ENCODE data around the gene SLC43A1. TPM values are rescaled to one million over a fixed set of nuclear protein-coding genes. Genes with fewer than 3 reads are reported as not detected.

SLC43A1 gene
- total and polyA plus RNA-seq, 2 of the 4 experiments (the other 2 are of a cell fraction): 10.0 to 17.0 TPM

- Histone ChIP-seq H2AFZ (replicated peaks; ENCODE audit: low read length, poor library complexity) (peak overlapping the region; percentile 84), H3K36me3 (ENCODE audit: control insufficient read depth, insufficient read depth, low read length) (no peaks in the 10 kb centered on the region), H3K9me3 (ENCODE audit: control insufficient read depth, insufficient read depth, low read length) (no peaks in the 10 kb centered on the region), H2AK9ac (replicated peaks; ENCODE audit: low read depth, low read length, poor library complexity) (peak overlapping the region; percentile 30), H2BK120ac (ENCODE audit: low read depth, low read length) (no peak overlapping the region), H3K4me1 (ENCODE audit: control insufficient read depth, insufficient read depth, low read length) (no peaks in the 10 kb centered on the region), H3K23ac (ENCODE audit: low read depth, low read length) (no peak overlapping the region), H3K56ac (ENCODE audit: extremely low read depth, insufficient read depth, low read length) (no peak overlapping the region), H3K27me3 (ENCODE audit: control insufficient read depth, insufficient read depth, low read length) (peaks cover 37% of the 10 kb centered on the region), H3K27ac (ENCODE audit: insufficient read depth, low read length) (no peak overlapping the region), H2BK20ac (ENCODE audit: low read depth, low read length) (no peak overlapping the region), H4K20me1 (ENCODE audit: insufficient read depth, low read length) (no peaks in the 10 kb centered on the region; the same call in 1 of the 2 replicates), H2BK15ac (ENCODE audit: low read depth, low read length) (no peak overlapping the region), H3K9ac (ENCODE audit: low read depth, low read length) (no peak overlapping the region), H3K4me2 (ENCODE audit: low read depth, low read length) (peak overlapping the region; percentile 54; the same call in 1 of the 2 replicates), H4K5ac (ENCODE audit: low read depth, low read length) (no peak overlapping the region), H3K79me1 (ENCODE audit: low read depth in 1 of 2, low read length in 2 of 2) (no peaks in the 10 kb centered on the region), H3K14ac (replicated peaks; ENCODE audit: low read depth, low read length) (no peak overlapping the region), H4K91ac (ENCODE audit: insufficient read depth, low read depth, low read length) (no peak overlapping the region), H2BK5ac (ENCODE audit: low read depth, low read length, poor library complexity, severe bottlenecking) (no peak overlapping the region), H2AK5ac (ENCODE audit: low read depth, low read length) (no peak overlapping the region), H3K4me3 (ENCODE audit: insufficient read depth, low read depth, low read length) (peak overlapping the region; percentile 30), H3K9me1 (ENCODE audit: insufficient read depth, low read length) (no peaks in the 10 kb centered on the region), H4K8ac (ENCODE audit: low read depth in 2 of 2, low read length in 2 of 2) (no peak overlapping the region), H3K4ac (ENCODE audit: low read depth, low read length) (no peak overlapping the region), H3K18ac (ENCODE audit: low read depth, low read length) (no peak overlapping the region)
- BruUV-seq (replicated peaks): no TSS peak
- ATAC-seq (ENCODE audit: low read depth) (peak; percentile 33), DNase-seq (no peak)
- in situ Hi-C loops (cut with MboI; ENCODE audit: low sequenced_read_pairs): loop anchor here (25.0 kb wide), 1 partner anchor 1036 kb away; the partner anchor contains the start of gene OR5B21
- WGBS, 2 experiments (ENCODE audit: extremely low coverage in 2 of 2, insufficient read length in 1 of 2): 7% methylated on average over 34 of the region's 80 CpGs; no CpG with 5 or more reads in 1 of the 2 experiments
- CTCF ChIA-PET: interaction anchor here (0.6 to 1.5 kb wide), 4 partner anchors 17 to 168 kb away, joined by 3 to 7 read pairs (median 4); no protein-coding TSS in a partner anchor
- POLR2A ChIA-PET (ENCODE audit: unreplicated experiment): no interaction called here
- dilution Hi-C loops (cut with HindIII; ENCODE audit: low sequenced_read_pairs, unreplicated experiment): no loop called here
- intact Hi-C loops (cut with micrococcal nuclease): no loop called here
- TF ChIP-seq BHLHE40 (IDR thresholded peaks at IDR 0.05; ENCODE audit: low read depth, low read length): no peak
- no peak for TF ChIP-seq CTCF (conservative IDR thresholded peaks at IDR 0.05; ENCODE audit: low read depth, low read length)
- TF ChIP-seq ELK1 (IDR thresholded peaks at IDR 0.05; ENCODE audit: borderline replicate concordance, low read depth, low read length): no peak
- no peak for TF ChIP-seq RCOR1 (IDR thresholded peaks at IDR 0.05; ENCODE audit: insufficient replicate concordance, low read length)
- no peak for TF ChIP-seq FOS (IDR thresholded peaks at IDR 0.05; ENCODE audit: low read depth, low read length)
- no peak for TF ChIP-seq RFX5 (IDR thresholded peaks at IDR 0.05; ENCODE audit: low read depth, low read length)
- no peak for TF ChIP-seq SMC3 (IDR thresholded peaks at IDR 0.05; ENCODE audit: low read depth, low read length)
- TF ChIP-seq NFE2L2 (IDR thresholded peaks at IDR 0.05; ENCODE audit: low read depth, low read length): no peak
- TF ChIP-seq USF2 (IDR thresholded peaks at IDR 0.05; ENCODE audit: low read depth, low read length): no peak
- TF ChIP-seq POLR2A (IDR thresholded peaks at IDR 0.05; ENCODE audit: low read depth, low read length): no peak
- TF ChIP-seq MXI1 (IDR thresholded peaks at IDR 0.05; ENCODE audit: borderline replicate concordance, low read depth, low read length): no peak
- TF ChIP-seq CHD1 (IDR thresholded peaks at IDR 0.05; ENCODE audit: low read depth, low read length): no peak
- TF ChIP-seq MAZ (IDR thresholded peaks at IDR 0.05; ENCODE audit: borderline replicate concordance, low read depth, low read length): no peak
- no peak for TF ChIP-seq CEBPB (IDR thresholded peaks at IDR 0.05; ENCODE audit: low read depth, low read length)
- no peak for TF ChIP-seq RAD21 (IDR thresholded peaks at IDR 0.05; ENCODE audit: low read length)
Observed at GRCh38 chr11:57476047-57476756, 39.3 kb downstream of the SLC43A1 start.
